NCI-H2227 treated with DMSO at 0.1 percent for 48 hours (cell line): ENCODE measurements around the gene PRRC1.
"Not testable (repeated sequence)": the region's sequence is repeated elsewhere in the genome, so short reads cannot be mapped to it uniquely, and the experiment has no call there.

Experiments
- DNase-seq: peaks from one replicate; lab custom pipeline; 2025; lab: John Stamatoyannopoulos, UW

The PRRC1 gene

GRCh38 chr5:127545249-127545648, 27.8 kb downstream of the PRRC1 start:
- not testable (repeated sequence) for DNase-seq

DNA sequence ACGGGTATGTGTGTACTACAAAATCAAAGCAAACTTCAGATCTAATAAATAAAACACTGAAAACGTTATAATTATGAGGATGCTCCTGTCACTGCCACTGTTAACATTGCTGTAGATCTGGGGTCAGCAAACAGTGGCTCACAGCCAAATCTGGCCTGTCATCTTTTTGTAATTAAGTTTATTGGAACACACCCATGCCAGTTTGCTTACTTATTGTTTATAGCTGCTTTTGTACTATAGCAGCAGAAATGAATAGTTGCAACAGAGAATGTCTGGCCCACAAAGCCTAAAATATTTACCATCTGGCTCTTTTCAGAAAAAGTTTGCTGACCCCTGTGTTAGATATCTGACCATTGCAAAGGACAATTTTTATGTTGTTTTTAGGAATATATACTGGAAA, 32.1 kb downstream of the PRRC1 start:
- DNase-seq, result no peak

DNA sequence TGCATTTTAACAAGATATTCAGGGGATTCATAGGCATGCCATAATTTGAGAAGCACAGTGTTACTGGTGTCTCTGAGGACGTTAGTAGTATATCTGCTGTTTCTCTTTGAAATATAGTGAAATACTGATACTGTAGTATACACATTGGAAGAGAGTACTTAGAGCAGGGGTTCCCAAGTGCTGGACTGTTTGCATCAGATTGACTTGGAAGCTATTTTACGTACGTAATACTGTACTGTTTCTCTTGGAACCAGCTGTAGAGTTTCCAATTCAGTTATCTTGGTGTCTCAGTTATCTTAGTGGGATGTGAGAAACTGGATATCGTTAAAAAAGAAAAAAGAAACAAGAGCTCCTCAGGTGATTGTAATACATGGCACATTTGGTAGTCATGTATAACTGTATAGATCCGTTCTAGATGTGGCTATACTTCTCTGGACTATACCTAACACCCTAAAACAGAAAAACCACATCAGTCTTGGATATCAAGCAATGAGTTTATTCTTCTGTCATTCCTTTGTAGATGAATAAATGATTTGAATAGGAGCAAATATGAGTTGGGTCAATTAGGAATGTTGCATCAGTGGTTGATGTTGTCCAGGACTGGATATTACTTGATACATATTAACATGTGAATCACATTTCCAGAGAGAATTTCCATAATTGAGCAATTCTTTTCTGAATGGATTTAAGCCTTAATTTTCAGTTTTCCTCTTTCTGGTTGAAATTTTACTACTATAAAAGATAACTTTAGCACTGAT, 33.4 kb downstream of the PRRC1 start:
- no peak for DNase-seq

DNA sequence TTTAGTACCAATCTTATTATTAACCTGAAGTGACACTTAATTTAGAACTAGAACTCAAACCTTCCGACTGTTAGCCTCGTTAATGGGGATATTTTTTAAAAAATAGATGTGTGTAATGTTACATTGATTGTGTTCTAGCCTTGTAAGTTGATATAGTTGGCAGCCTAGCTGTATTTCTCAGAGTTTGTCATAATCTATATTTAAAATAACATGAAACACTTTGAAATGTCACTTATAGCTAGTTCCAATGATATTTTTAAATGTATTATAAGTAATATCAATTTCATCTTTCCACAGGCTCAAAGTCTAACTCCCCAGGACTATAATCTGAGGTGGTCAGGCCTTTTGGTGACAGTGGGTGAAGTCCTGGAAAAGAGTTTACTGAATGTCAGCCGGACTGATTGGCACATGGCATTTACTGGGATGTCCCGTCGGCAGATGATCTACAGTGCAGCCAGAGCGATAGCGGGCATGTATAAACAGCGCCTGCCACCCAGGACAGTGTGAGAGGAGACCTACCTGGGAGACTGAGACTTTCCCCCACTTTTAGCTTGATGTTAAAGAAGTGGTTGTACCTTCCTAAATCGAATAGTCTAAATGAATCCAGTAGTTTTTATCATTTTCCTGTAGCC, 34.1 kb downstream of the PRRC1 start:
- DNase-seq, result no peak

DNA sequence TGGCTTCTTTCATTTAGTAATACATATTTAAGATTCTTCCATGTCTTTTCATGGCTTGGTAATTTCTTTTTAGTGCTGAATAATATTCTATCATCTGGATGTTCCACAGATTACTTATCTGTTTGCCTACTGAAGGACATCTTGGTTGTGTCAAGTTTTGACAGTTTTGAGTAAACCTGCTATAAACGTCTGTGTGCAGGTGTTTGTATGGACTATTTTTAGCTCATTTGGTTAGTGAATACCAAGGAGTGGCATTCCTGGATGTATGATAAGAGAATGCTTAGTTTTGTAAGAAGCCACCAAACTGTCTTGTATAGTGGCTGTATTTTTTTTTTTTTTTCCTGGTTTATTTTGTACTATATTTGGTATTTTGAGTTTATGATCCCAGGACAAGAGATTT, 38.4 kb downstream of the PRRC1 start:
- DNase-seq, result no peak

DNA sequence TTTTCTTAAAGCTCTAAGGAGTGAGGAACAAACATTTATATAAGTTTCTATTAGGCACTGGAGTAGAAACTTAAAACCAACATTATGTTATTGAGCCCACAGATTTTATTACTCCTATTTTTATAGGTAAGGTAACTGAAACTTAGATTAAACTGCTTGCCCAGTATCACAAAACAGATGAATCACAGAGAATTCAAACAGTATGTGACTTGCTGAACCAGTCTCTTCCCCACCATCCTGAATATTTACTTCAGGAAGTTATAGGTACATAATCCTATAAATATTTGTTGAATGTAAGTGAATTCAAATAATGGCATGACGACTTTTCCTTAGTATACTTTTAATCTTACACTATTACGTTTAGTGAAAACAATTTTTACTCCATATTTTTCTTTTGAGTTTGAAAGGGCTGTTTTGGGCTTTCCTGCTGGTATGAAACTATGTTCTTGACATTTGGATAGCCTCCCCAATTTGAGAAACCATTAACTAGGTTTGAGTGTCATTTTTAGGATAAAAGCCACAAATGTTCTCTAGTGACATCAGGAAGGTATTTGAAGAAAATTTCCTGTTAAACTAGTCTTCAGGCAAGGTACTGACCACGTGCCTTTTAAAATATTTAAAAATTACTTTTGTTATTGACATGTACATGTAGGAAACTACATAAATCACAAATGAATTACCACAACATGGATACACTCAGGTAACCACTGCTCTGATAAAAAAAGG, 39.3 kb downstream of the PRRC1 start:
- no peak for DNase-seq

DNA sequence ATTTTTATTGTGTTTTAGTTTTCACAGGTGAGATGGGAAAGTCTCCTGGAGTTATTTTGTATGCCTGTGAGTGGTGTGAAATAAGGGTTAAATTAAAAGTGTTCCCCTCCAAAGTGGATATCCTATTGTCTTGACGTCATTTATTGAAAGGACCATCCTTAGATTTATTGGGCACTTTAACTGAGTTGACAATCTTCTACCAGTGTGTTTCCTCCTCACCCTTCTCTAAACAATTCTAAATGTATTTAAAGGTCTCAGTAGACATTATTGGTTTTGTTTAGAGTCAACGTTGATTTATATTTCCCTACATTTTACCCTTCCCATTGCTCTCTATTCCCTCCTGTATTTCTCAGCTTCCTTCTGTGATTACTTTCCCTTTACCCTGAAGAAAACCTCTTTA, 40.8 kb downstream of the PRRC1 start:
- DNase-seq, result no peak

DNA sequence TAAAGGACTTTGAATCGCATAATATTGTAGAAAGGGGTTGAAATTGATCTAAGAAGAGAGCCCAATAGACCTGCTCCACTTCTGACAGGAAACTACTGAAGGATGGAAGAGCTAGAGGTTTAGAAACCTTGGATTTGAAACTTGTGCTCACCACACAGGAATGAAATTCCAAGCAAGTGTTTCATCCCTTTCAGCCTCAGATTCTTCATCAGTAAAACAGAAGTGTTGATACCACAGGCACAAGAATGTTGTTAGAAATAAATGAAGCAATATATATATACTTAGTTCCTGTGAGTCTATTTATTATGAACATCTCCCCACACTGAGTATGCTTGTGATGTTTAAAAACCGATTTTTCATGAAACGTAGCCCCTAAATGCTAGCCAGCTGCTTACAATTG, 43.8 kb downstream of the PRRC1 start:
- no peak for DNase-seq

DNA sequence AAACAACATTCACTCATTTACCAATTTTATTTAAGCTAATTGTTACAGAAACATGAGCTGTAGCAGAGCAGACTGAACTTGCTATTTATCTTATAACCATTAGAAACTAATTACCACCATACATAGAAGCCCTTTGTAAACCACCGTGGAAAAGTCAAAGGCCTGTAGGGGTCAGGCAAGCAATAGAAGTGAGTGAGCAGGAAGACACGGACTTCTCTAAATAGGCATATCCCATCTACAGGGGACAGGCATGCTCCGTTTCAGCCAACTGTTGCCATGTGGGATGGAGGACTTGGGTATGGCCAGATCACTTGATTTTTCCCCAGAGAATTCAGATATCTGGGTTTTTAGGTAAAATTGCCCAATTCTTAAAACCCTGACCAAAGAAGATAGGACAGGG, 44.8 kb downstream of the PRRC1 start:
- DNase-seq, result no peak

DNA sequence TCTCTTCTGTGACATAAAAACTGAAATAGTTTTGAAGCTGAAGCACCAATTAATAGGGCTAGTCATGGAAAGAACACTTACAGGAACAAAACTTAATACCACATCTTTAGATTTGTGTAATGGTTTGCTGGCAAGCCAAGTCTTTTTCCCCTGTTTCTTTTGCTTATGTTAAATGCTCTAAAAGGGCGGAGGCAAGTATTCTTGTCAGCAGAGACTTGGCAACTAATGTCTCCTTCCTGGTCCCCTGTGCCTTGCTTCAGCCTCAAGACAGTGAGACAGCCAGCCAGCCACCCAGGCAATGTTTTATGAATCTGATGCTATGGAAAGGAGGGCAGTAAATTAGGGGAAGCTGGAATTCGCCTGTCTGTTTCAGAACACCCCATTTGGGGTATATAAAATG, 45.7 kb downstream of the PRRC1 start:
- no peak for DNase-seq

GRCh38 chr5:127564002-127564769, 46.7 kb downstream of the PRRC1 start:
- DNase-seq, result peak; percentile 19

- DNase-seq, result no peak
Measured at GRCh38 chr5:127565586-127566270, 48.3 kb downstream of the PRRC1 start.

DNA sequence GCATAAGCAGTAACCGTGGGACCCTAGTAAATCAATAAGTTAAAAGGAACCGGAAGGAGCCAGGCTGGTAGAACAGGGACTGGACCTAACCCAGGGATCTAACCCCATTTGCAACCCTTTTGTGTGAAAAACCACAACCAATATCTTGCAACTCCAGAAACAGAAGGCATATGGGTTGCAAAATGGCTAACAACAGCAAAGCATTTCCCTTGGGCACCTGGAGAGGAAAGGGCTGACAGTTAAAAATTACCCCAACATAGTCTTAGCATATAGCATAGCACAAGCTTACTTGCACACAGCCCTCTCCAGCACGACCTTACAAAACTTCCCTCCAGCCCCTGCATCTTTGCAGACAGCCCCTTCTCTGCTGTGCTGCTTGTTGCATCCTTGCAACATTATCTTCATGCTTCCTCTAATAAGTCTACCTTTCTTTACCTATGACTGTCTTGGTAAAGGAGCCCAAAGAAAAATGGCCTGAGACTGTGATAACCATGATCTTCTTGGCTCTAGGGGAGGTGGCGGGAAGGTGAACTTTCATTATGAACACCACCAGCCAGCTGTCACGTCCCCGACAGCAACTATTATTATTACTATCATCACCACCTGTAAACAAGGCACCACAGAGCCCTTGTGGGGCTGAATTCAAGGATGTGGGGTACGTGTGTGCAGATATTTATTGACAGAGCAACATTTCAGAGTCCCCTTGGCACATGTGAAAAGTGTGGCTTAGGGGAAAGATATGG, 49.8 kb downstream of the PRRC1 start:
- no peak for DNase-seq

- DNase-seq, result no peak
Measured at GRCh38 chr5:127568166-127568565, 50.7 kb downstream of the PRRC1 start.

GRCh38 chr5:127569471-127569870, 52.0 kb downstream of the PRRC1 start:
- DNase-seq, result not testable (repeated sequence)

- DNase-seq, result no peak
Measured at GRCh38 chr5:127571314-127572131, 54.1 kb downstream of the PRRC1 start.

DNA sequence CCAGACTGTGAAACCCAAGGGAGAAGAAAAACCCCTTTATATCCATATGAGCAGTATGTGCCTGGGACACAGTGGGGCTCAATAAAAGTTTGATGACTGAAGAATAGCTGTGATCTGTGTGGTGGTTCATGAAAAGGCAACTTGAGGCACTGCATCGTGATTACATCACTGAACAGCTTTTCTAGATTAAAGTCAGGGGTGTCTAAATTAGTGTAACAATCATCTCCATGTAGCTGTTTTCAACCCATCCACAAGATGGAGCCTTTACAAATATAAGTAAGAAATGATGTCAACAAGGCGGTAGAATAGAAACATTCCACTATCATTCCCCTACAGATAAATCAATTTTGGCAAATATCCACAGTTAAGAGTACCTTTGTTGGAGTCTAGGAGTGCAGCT, 55.5 kb downstream of the PRRC1 start:
- DNase-seq, result no peak

GRCh38 chr5:127574852-127575679, 57.6 kb downstream of the PRRC1 start:
- DNase-seq, result no peak

GRCh38 chr5:127577458-127577857, 60.0 kb downstream of the PRRC1 start:
- no peak for DNase-seq
